ENCODE results near the gene SLC1A1. TPM values are rescaled to one million over a fixed set of nuclear protein-coding genes. Genes with fewer than 3 reads are reported as not detected.

The SLC1A1 gene
- total RNA-seq, 6 donors from 2014 or later = 16.8 to 62.5 (median 40.6) TPM

DNA sequence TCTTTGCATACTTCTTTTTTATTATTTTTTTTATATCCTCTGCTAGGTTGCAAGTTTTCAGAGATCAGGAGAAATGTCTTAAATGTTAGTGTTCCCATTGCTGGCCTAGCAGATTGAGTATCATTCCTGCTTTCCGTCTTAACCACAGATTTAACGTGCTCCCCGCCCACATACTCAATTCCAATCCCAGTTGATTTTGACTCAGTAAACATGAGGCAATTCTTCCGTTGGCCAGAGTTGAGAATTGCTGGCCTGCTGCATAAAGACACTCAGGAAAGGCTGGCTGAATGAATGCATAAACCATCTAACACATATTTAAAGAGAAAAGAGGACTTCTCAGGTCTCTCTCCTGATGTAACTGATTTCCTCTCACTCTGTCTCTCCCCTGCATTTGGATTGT is 125.0 kb downstream of the SLC1A1 start:
- ATAC-seq (ENCODE audit: low FRiP score in 2 of 2) = peak in 1 of 2 donors; percentile 62
- peaks cover 0 to 12% (median 4%) of the 10 kb centered on the region in 4 donors for H3K36me3 ChIP-seq
- H3K4me3 ChIP-seq = no peak overlapping the region

DNA sequence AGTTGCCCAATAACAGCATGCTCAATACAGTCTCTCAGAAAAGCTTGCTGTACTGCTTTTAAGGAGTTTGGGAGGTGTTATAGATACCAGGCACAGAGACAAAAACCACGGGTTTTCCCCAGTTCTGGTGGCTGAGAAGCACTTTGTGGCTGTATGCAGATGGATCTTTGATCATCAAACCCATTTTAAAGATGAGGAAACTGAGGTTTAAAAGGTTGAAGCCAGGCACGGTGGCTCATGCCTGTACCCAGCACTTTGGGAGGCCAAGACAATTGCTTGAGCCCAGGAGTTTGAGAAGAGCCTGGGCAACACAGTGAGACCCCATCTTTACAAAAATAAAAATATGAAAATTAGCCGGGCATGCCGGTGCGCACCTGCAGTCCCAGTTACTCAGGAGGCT is 125.5 kb downstream of the SLC1A1 start:
- Histone ChIP-seq H3K4me3 (no peak overlapping the region), H3K4me1 (no peaks in the 10 kb centered on the region), H3K36me3 (peaks cover 0 to 12% (median 4%) of the 10 kb centered on the region in 4 donors), H3K9me3 (no peaks in the 10 kb centered on the region), H3K27ac (no peak overlapping the region), H3K27me3 (no peaks in the 10 kb centered on the region)
- TF ChIP-seq, protein P1, sequence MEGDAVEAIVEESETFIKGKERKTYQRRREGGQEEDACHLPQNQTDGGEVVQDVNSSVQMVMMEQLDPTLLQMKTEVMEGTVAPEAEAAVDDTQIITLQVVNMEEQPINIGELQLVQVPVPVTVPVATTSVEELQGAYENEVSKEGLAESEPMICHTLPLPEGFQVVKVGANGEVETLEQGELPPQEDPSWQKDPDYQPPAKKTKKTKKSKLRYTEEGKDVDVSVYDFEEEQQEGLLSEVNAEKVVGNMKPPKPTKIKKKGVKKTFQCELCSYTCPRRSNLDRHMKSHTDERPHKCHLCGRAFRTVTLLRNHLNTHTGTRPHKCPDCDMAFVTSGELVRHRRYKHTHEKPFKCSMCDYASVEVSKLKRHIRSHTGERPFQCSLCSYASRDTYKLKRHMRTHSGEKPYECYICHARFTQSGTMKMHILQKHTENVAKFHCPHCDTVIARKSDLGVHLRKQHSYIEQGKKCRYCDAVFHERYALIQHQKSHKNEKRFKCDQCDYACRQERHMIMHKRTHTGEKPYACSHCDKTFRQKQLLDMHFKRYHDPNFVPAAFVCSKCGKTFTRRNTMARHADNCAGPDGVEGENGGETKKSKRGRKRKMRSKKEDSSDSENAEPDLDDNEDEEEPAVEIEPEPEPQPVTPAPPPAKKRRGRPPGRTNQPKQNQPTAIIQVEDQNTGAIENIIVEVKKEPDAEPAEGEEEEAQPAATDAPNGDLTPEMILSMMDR (IDR thresholded peaks at IDR 0.05) = no peak
- TF ChIP-seq POLR2AphosphoS5 (IDR thresholded peaks at IDR 0.05) (no peak), EP300 (IDR thresholded peaks at IDR 0.05) (no peak)
- 77 to 85% methylated on average over 5 of the region's 5 CpGs for WGBS, 2 donors
- ATAC-seq (ENCODE audit: low FRiP score in 2 of 2) = no peak
- no peak for DNase-seq

More for the DNA sequence above, 125.0 kb downstream of the SLC1A1 start:
- H3K27ac ChIP-seq = no peak overlapping the region
- no peaks in the 10 kb centered on the region for H3K27me3 ChIP-seq
- H3K9me3 ChIP-seq = no peaks in the 10 kb centered on the region
- DNase-seq = no peak
- no peaks in the 10 kb centered on the region for H3K4me1 ChIP-seq
- TF ChIP-seq, protein P1 (IDR thresholded peaks at IDR 0.05) = no peak
- TF ChIP-seq EP300 (IDR thresholded peaks at IDR 0.05) = no peak
- TF ChIP-seq POLR2A (IDR thresholded peaks at IDR 0.05) = no peak
- TF ChIP-seq POLR2AphosphoS5 (IDR thresholded peaks at IDR 0.05) = no peak
- WGBS, 2 donors = 69 to 77% methylated on average over 4 of the region's 4 CpGs

DNA sequence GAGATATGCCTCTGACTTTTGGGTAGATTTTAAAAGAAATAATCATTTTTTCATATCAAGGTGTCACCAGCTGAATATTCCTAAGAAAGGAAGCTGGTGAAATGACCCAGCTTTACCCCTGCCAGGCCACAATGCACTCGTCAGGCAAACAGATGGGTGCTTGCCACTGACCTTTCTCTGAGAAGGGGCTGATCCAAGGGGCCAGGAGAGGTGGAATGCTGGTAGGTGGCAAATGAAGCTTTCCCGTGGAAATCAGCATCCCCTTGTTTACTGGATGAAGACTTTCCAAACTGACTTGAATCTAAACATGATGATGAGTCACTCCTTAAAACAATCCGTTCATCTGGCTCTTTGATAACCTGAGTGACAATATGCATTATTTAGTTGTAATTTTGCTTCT is 127.5 kb downstream of the SLC1A1 start:
- DNase-seq (no peak), ATAC-seq (ENCODE audit: low FRiP score in 2 of 2) (no peak)
- TF ChIP-seq EP300 (IDR thresholded peaks at IDR 0.05) = no peak
- no peak for TF ChIP-seq POLR2AphosphoS5 (IDR thresholded peaks at IDR 0.05)
- TF ChIP-seq POLR2A (IDR thresholded peaks at IDR 0.05) = no peak
- TF ChIP-seq, protein P1 (IDR thresholded peaks at IDR 0.05) = no peak
- Histone ChIP-seq H3K4me1 (no peaks in the 10 kb centered on the region), H3K9me3 (no peaks in the 10 kb centered on the region), H3K36me3 (peaks cover 0 to 23% (median 4%) of the 10 kb centered on the region in 4 donors), H3K27ac (no peak overlapping the region), H3K27me3 (no peaks in the 10 kb centered on the region), H3K4me3 (no peak overlapping the region)
- 59 to 70% methylated on average over 3 of the region's 3 CpGs for WGBS, 2 donors

DNA sequence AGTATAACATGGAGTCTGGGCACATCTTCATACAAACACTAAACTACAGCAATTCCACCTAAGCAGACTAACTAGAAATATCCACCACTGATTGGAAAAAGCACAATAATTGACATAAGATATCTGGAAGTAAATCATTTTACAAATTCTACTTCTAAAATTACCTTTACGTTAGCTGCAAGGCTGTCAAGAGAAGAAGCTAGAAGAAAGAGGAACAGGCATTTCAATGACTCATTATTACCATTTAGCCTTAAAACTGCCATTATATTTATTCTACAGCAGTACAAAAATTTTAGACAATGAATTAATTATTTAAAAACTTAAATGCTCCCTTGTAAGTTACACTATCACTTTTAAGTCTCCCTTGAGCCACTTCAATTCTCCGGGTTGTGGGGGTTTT is 128.4 kb downstream of the SLC1A1 start:
- WGBS, 2 donors = 85 to 88% methylated on average over 2 of the region's 2 CpGs
- no peaks in the 10 kb centered on the region for H3K27me3 ChIP-seq
- TF ChIP-seq EP300 (IDR thresholded peaks at IDR 0.05) = no peak
- no peak for TF ChIP-seq POLR2A (IDR thresholded peaks at IDR 0.05)
- TF ChIP-seq POLR2AphosphoS5 (IDR thresholded peaks at IDR 0.05) = no peak
- TF ChIP-seq, protein P1 (IDR thresholded peaks at IDR 0.05) = no peak
- H3K27ac ChIP-seq = no peak overlapping the region
- H3K4me1 ChIP-seq = no peaks in the 10 kb centered on the region
- no peaks in the 10 kb centered on the region for H3K9me3 ChIP-seq
- H3K36me3 ChIP-seq = peaks cover 0 to 26% (median 4%) of the 10 kb centered on the region in 4 donors
- DNase-seq = no peak
- H3K4me3 ChIP-seq = no peak overlapping the region
- ATAC-seq (ENCODE audit: low FRiP score in 2 of 2) = no peak

DNA sequence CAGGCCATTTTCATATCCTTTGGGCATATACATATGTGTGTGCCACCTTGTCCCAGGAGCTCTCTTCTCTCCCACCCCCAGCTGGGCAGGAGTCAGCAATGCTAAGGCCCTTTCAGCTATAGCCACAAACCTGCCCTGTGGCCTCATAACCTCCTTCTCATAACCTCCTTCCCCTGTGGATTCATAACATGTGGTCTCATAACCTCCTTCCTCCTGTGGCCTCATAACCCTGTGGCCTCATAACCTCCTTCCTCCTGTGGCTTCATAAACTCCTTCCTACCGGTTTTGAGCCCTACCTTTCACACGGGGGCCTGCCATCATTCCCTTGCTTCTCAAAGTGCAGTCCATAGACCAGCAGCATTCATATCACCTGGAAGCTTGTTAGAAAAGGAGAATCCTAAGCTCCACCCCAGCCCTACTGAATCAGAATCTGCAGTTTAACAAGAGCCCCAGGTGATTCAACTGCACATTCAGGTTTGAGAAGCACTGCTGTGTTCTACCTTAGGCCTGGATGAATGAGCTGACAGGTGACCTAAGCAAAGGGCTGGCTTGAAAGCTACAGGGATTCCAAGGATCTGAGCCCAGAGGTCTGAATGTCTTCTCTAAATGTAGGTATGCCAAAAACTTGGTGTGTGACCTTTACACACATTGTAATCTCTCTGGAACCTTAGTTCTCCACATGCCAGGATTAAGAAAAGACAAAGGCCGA is 129.9 kb downstream of the SLC1A1 start:
- H3K27ac ChIP-seq = no peak overlapping the region
- 62 to 80% methylated on average over 3 of the region's 3 CpGs for WGBS, 2 donors
- H3K36me3 ChIP-seq = peaks cover 0 to 31% (median 2%) of the 10 kb centered on the region in 4 donors
- no peaks in the 10 kb centered on the region for H3K27me3 ChIP-seq
- TF ChIP-seq POLR2A (IDR thresholded peaks at IDR 0.05) (no peak), EP300 (IDR thresholded peaks at IDR 0.05) (no peak), POLR2AphosphoS5 (IDR thresholded peaks at IDR 0.05) (no peak)
- TF ChIP-seq, protein P1 (IDR thresholded peaks at IDR 0.05) = no peak
- H3K9me3 ChIP-seq = no peaks in the 10 kb centered on the region
- peak in 1 of 2 donors; percentile 53 for ATAC-seq (ENCODE audit: low FRiP score in 2 of 2)
- H3K4me1 ChIP-seq = no peaks in the 10 kb centered on the region
- H3K4me3 ChIP-seq = no peak overlapping the region
- DNase-seq = no peak

All from upper lobe of left lung (tissue), 6 donors.